BE2C (cell line): ENCODE data around the gene NFKBIE.

Source experiments
- DNase-seq: peaks from one replicate; pipeline ENCODE4 v3.0.0-alpha.2; 2020
- H3K27me3 ChIP-seq: fragments of 250-450 bp; sonication (Bioruptor Pico); 2 replicates; pipeline ENCODE4 v1.5.1; 2020; ENCODE audit warnings: mild to moderate bottlenecking
- H3K36me3 ChIP-seq: fragments of 250-450 bp; sonication (Bioruptor Pico); 2 replicates; pipeline ENCODE4 v1.5.1; 2020; ENCODE audit warnings: mild to moderate bottlenecking
- H3K4me1 ChIP-seq: fragments of 250-450 bp; sonication (Bioruptor Pico); 2 replicates; pipeline ENCODE4 v1.5.1; 2020
- H3K4me3 ChIP-seq: 2 replicates; pipeline ENCODE4 v1.5.1; 2011; ENCODE audit warnings: low read depth, low read length
- H3K9me3 ChIP-seq: fragments of 250-450 bp; sonication (Bioruptor Pico); 2 replicates; pipeline ENCODE4 v1.5.1; 2020
- TF ChIP-seq, protein P1 (sequence below): IDR thresholded peaks from 2 replicates; pipeline ENCODE4 v1.5.1; 2012; ENCODE audit warnings: mild to moderate bottlenecking, low read depth, low read length

The NFKBIE gene

DNA sequence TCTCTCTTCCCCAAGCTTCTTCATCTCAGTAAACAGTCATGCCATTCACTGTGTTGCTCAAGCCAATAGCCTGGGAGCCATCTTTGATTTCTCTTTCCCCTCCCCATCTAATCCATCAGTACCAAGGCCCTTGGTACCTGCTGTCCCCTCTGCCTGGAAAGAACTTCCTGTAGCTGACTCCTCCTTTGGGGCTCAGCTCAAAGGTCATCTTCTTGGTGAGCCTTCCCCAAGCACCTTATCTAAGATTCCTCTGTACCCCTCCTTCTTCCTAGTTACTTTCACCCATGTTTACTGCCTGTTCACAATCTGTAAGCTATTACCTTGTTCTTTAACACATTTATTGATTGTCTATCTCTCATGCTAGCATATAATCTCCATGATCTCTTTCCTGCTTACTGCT is 44.3 kb upstream of the NFKBIE start:
- TF ChIP-seq, protein P1, sequence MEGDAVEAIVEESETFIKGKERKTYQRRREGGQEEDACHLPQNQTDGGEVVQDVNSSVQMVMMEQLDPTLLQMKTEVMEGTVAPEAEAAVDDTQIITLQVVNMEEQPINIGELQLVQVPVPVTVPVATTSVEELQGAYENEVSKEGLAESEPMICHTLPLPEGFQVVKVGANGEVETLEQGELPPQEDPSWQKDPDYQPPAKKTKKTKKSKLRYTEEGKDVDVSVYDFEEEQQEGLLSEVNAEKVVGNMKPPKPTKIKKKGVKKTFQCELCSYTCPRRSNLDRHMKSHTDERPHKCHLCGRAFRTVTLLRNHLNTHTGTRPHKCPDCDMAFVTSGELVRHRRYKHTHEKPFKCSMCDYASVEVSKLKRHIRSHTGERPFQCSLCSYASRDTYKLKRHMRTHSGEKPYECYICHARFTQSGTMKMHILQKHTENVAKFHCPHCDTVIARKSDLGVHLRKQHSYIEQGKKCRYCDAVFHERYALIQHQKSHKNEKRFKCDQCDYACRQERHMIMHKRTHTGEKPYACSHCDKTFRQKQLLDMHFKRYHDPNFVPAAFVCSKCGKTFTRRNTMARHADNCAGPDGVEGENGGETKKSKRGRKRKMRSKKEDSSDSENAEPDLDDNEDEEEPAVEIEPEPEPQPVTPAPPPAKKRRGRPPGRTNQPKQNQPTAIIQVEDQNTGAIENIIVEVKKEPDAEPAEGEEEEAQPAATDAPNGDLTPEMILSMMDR: no peak
- H3K4me1 ChIP-seq: no peaks in the 10 kb centered on the region
- H3K9me3 ChIP-seq: no peaks in the 10 kb centered on the region
- H3K27me3 ChIP-seq: no peaks in the 10 kb centered on the region
- no peak for DNase-seq
- H3K4me3 ChIP-seq: no peak overlapping the region
- H3K36me3 ChIP-seq: peaks cover 69% of the 10 kb centered on the region

DNA sequence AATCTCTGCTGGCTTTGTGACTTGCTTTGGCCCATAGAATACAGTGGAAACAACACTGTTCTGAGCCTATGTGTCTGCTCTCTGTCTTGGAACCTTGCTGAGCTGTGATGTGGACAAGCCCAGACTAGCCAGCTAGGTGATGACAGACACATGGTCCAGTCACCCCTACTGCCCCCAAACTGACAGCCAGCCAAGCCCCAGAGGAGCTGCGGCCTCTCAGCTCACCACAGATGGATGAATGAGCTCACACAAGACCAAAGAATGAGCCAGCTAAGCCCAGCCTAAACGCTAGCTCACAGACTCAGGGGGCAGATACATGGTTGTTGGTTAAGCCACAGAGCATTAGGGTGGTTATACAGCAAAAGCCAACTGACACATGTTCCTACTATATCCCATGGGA is 43.7 kb upstream of the NFKBIE start:
- DNase-seq: no peak
- Histone ChIP-seq H3K9me3 (no peaks in the 10 kb centered on the region), H3K36me3 (peaks cover 74% of the 10 kb centered on the region), H3K4me1 (no peaks in the 10 kb centered on the region), H3K4me3 (no peak overlapping the region), H3K27me3 (no peaks in the 10 kb centered on the region)
- TF ChIP-seq, protein P1: no peak

DNA sequence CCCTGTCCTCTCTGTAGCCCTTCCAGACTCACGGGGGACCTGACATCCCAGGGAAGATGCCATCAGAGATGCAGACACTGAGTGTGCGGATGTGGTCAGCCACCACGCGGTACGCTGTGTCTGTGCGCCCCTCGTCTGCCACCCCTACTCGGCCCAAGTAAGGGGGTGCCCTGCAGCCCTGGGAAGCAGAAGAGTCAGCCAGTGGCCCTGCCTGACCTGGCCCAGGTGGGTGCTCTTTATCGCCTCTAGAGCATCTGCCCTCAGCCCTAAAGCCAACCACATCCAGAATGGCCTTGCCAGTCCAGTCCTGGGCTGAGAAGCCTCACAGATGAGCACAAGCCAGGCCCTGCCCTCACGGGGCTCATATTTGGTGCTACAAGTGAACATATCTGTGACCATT is 41.9 kb upstream of the NFKBIE start:
- DNase-seq: no peak
- Histone ChIP-seq H3K4me3 (no peak overlapping the region), H3K9me3 (no peaks in the 10 kb centered on the region), H3K36me3 (peaks cover 93% of the 10 kb centered on the region), H3K27me3 (no peaks in the 10 kb centered on the region), H3K4me1 (no peaks in the 10 kb centered on the region)
- TF ChIP-seq, protein P1: no peak

DNA sequence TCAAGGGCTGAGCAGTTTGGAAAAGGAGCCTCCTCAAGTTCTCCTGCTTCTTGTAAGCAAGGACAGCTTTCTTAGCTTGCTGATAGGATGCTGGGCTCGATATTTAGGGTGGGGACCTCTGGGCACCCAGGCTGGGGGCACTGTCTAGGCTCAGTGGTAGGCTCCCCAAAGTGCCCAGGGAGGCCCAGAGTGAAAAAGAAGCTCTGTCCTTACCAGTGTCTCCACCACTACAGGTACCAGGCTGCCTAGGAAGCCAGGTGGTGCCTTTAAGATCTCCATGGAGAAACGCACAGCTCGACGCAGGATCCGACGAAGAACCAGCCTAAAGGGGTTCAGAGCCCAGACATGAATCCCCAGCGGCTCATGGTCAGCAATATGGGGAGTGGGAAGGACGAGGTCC is 41.4 kb upstream of the NFKBIE start:
- TF ChIP-seq, protein P1: no peak
- no peak for DNase-seq
- H3K36me3 ChIP-seq: peaks cover 94% of the 10 kb centered on the region
- H3K4me1 ChIP-seq: no peaks in the 10 kb centered on the region
- no peaks in the 10 kb centered on the region for H3K9me3 ChIP-seq
- no peak overlapping the region for H3K4me3 ChIP-seq
- no peaks in the 10 kb centered on the region for H3K27me3 ChIP-seq

DNA sequence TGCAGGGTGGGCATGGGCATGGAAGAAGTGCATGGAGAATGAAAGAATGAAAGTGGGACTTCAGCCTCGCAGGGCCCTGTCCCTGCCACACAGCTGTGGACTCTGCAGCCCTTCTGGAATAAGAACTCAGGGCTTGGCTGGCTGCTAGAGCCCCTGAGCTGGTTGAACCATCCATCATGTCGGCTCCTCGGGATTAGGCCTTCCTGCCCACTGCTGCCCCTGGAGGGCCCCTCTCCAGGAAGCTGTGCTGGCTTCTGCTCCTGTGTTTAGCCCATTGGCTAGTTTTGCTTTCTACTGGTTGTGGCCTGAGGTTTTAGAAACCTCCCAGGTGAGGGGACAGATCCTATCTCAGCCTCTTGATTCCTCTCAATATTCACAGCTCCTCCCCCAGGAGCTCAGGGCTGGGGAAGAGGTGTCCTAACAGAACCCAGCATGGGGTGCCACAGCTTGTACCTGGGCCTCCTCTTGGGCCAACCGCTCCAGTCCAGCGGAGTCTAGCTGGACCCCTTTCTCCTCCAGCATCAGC is 39.9 kb upstream of the NFKBIE start:
- Histone ChIP-seq H3K9me3 (no peaks in the 10 kb centered on the region), H3K27me3 (no peaks in the 10 kb centered on the region), H3K4me3 (no peak overlapping the region), H3K36me3 (peaks cover 90% of the 10 kb centered on the region), H3K4me1 (no peaks in the 10 kb centered on the region)
- DNase-seq: no peak
- TF ChIP-seq, protein P1: no peak

DNA sequence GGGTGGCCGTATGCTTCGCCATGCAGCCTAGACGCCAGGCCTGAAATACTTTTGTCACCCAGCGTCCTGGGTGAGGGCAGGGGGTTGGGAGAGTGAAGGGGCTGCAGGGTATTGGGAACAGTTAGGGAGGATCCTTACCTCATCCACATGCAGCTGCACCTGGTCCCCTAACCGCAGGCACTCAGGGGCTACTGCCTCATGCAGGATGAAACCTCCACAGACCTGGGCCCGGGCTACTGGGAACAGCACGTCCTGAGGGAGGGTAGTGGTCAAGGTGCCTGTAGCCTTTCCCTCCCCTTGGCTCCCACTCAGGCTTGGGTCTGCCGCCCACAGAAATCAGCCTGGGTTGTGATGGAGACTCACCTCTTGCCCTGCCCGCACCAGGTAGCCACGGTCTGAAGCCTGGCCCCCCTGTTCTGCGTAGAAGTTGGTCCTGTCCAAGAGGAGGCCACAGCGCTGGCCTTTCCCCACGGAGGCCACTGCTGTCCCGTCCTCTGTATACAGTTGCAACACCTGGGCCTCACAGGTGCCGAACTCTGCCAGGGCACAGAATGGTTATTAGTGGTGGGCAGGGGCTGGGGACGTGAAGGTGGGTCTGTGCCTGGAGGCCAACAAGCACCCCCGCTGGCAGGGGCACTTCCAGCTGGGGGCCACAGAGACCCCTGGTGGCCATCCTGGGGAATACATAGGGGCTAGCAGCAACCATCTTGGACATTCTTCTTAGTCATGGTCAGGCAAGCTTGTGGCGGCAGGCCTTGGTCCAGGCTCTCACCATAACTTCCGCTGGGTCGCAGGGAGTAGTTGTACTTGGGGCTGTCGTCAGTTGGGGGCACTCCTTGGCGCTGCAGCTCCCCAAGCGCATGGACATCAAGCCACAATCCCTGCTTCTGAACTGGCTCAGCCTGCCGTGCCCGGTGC is 39.2 kb upstream of the NFKBIE start:
- Histone ChIP-seq H3K4me3 (no peak overlapping the region), H3K27me3 (no peaks in the 10 kb centered on the region), H3K36me3 (peaks cover 86% of the 10 kb centered on the region), H3K9me3 (no peaks in the 10 kb centered on the region), H3K4me1 (no peaks in the 10 kb centered on the region)
- DNase-seq: peak; percentile 64
- TF ChIP-seq, protein P1: peak; percentile 87
